Muscle of leg (tissue), 11 donors: ENCODE measurements around the gene PSMF1. TPM values are rescaled to one million over a fixed set of nuclear protein-coding genes. Genes with fewer than 3 reads are reported as not detected.

Source experiments
- DNase-seq: peaks from one replicate; pipeline ENCODE4 v3.0.0; 2013
- H3K27ac ChIP-seq: one replicate; pipeline ENCODE4 v1.5.1; 2013; ENCODE audit warnings: mild to moderate bottlenecking, low read length, control low read depth
- H3K27me3 ChIP-seq: one replicate; pipeline ENCODE4 v1.6.1; 2013; ENCODE audit warnings: low read length; ENCODE audit not compliant: control insufficient read depth, insufficient read depth
- H3K36me3 ChIP-seq: one replicate; pipeline ENCODE4 v1.6.1; 2013; ENCODE audit warnings: low read length; ENCODE audit not compliant: control insufficient read depth, insufficient read depth
- H3K4me1 ChIP-seq: one replicate; pipeline ENCODE4 v1.6.1; 2013; ENCODE audit warnings: low read length; ENCODE audit not compliant: control insufficient read depth, insufficient read depth
- H3K4me3 ChIP-seq: one replicate; pipeline ENCODE4 v1.5.1; 2013; ENCODE audit warnings: low read length, control low read depth
- H3K9me3 ChIP-seq: replicated peaks from 2 replicates; pipeline ENCODE4 v1.6.1; 2013; ENCODE audit warnings: low read depth, low read length; ENCODE audit not compliant: control insufficient read depth
- WGBS: methylation state at CpG from one replicate; pipeline ENCODE4 v1.1.5; 2013; ENCODE audit warnings: missing lambda C conversion rate; ENCODE audit not compliant: insufficient coverage; 5-methylcytosine and 5-hydroxymethylcytosine counted together
- polyA plus RNA-seq, 8 donors: library from polyadenylated mRNA; unstranded; fragments of 120-200 nt; gene quantifications; one replicate each; pipeline versions ENCODE4 v1.2.1 to v1.2.3, GENCODE V29; 2013; ENCODE audit warnings: inconsistent platforms in 1 of 8, low replicate concordance in 1 of 8; ENCODE audit not compliant: insufficient read length in 8 of 8, insufficient read depth in 1 of 8
- total RNA-seq: library from RNA; stranded (reverse); fragments of 120-200 nt; gene quantifications from one replicate; pipeline ENCODE4 v1.2.4, GENCODE V29; 2013

The PSMF1 gene
- total and polyA plus RNA-seq, 9 donors, result 25.3 to 117 (median 98.9) TPM

DNA sequence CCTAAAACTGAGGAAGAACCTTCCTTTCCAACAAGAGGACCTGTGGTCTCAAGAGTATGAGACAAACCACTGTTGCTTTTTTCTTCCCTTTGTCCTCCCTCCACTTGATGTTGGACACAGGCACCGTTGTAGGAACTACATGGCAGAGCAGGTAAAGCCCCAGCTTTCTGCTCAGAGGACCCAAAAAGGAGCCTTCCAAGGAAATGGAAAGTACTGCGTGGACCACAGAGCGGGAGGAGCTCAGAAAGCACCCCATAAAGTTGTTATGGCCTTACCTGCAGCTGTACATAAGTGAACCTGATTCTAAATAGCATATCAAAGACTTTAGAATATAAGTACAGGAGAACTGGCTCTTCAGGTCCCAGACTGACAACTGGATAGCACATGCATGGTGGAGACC is 36.9 kb downstream of the PSMF1 start:
- Histone ChIP-seq H3K4me1 (no peaks in the 10 kb centered on the region), H3K4me3 (no peak overlapping the region), H3K27me3 (no peaks in the 10 kb centered on the region), H3K27ac (no peak overlapping the region), H3K36me3 (peaks cover 36% of the 10 kb centered on the region), H3K9me3 (no peaks in the 10 kb centered on the region)
- WGBS, result 100% methylated on average over 1 of the region's 3 CpGs
- DNase-seq, result no peak

GRCh38 chr20:1160496-1160895 is 42.1 kb downstream of the PSMF1 start:
- Histone ChIP-seq H3K9me3 (no peaks in the 10 kb centered on the region), H3K27ac (no peak overlapping the region), H3K27me3 (no peaks in the 10 kb centered on the region), H3K36me3 (peaks cover 62% of the 10 kb centered on the region), H3K4me1 (no peaks in the 10 kb centered on the region), H3K4me3 (no peak overlapping the region)
- 92% methylated on average over 7 of the region's 10 CpGs for WGBS
- no peak for DNase-seq

DNA sequence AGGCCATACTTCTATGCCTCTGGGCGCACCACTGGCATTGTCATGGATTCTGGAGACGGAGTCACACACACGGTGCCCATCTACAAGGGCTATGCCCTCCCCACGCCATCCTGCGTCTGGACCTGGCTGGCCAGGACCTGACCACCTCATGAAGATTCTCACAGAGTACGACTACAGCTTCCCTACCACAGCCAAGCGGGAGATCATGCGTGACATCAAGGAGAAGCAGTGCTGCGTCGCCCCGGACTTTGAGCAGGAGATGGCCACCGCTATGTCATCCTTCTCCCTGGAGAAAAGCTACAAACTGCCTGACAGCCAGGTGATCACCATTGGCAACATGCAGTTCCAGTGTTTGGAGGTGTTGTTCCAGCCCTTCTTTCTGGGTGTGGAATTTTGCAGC is 42.6 kb downstream of the PSMF1 start:
- no peaks in the 10 kb centered on the region for H3K4me1 ChIP-seq
- no peak for DNase-seq
- no peaks in the 10 kb centered on the region for H3K9me3 ChIP-seq
- H3K4me3 ChIP-seq, result no peak overlapping the region
- no peaks in the 10 kb centered on the region for H3K27me3 ChIP-seq
- H3K27ac ChIP-seq, result no peak overlapping the region
- WGBS, result 100% methylated on average over 9 of the region's 12 CpGs
- peaks cover 65% of the 10 kb centered on the region for H3K36me3 ChIP-seq

- Histone ChIP-seq H3K36me3 (peaks cover 72% of the 10 kb centered on the region), H3K27ac (no peak overlapping the region)
- 100% methylated on average over 2 of the region's 6 CpGs for WGBS
Observed at GRCh38 chr20:1163105-1163504, 44.7 kb downstream of the PSMF1 start.

GRCh38 chr20:1163653-1164052 is 45.3 kb downstream of the PSMF1 start:
- DNase-seq, result no peak
- H3K27me3 ChIP-seq, result no peaks in the 10 kb centered on the region
- H3K36me3 ChIP-seq, result peaks cover 75% of the 10 kb centered on the region
- H3K27ac ChIP-seq, result no peak overlapping the region
- no peak overlapping the region for H3K4me3 ChIP-seq
- no peaks in the 10 kb centered on the region for H3K9me3 ChIP-seq
- 100% methylated on average over 1 of the region's 2 CpGs for WGBS
- no peaks in the 10 kb centered on the region for H3K4me1 ChIP-seq

More at GRCh38 chr20:1163105-1163504, 44.7 kb downstream of the PSMF1 start:
- H3K4me1 ChIP-seq, result no peaks in the 10 kb centered on the region
- DNase-seq, result no peak
- H3K4me3 ChIP-seq, result no peak overlapping the region
- H3K27me3 ChIP-seq, result no peaks in the 10 kb centered on the region
- no peaks in the 10 kb centered on the region for H3K9me3 ChIP-seq

DNA sequence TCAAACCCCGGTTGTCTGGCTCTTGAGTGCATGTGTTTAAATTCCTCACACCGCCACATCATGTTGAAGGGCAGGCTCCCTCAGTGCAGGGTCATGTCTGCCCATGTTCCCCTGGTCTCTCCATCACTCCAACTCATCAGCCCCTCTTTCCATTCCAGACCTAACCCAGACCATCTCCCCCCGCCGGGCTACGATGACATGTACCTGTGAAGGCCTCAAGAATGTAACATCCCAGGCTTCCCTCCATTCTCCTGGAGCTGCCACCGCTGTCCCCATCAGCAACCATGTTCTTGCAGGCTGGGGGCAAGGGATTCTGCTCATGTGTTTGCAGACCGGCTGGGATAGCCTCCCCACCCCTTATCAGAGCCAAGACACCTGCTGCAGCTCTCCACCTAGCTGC is 46.5 kb downstream of the PSMF1 start:
- H3K27ac ChIP-seq, result no peak overlapping the region
- no peak overlapping the region for H3K4me3 ChIP-seq
- 94% methylated on average over 7 of the region's 7 CpGs for WGBS
- no peaks in the 10 kb centered on the region for H3K27me3 ChIP-seq
- H3K4me1 ChIP-seq, result no peaks in the 10 kb centered on the region
- H3K36me3 ChIP-seq, result peaks cover 81% of the 10 kb centered on the region
- DNase-seq, result no peak
- no peaks in the 10 kb centered on the region for H3K9me3 ChIP-seq

- Histone ChIP-seq H3K4me1 (no peaks in the 10 kb centered on the region), H3K27me3 (no peaks in the 10 kb centered on the region), H3K4me3 (no peak overlapping the region), H3K36me3 (peaks cover 81% of the 10 kb centered on the region), H3K9me3 (no peaks in the 10 kb centered on the region), H3K27ac (no peak overlapping the region)
- DNase-seq, result no peak
- WGBS, result 83% methylated on average over 1 of the region's 1 CpG
Observed at GRCh38 chr20:1165521-1165920, 47.1 kb downstream of the PSMF1 start.

DNA sequence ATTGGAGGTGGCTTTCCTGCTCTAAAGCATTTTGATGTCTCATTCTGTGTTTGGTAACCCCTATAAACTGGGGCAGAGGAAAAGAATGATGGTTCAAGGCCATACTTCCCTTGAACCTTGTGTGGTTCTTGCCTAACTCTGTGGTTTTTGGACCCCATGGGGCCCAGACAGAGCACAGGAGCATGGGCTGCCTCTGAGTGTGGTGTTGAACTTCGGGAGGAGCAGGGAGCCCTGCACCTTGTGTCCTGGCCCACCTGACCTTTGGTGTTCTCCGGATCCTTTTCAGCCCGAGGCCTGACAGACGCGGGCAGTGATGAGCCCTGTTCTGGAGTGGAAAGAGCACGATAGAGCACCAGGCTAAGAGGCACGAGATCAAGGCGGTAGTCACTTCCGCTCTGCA is 47.5 kb downstream of the PSMF1 start:
- 100% methylated on average over 6 of the region's 9 CpGs for WGBS
- no peak overlapping the region for H3K4me3 ChIP-seq
- no peaks in the 10 kb centered on the region for H3K4me1 ChIP-seq
- no peaks in the 10 kb centered on the region for H3K27me3 ChIP-seq
- no peak overlapping the region for H3K27ac ChIP-seq
- H3K9me3 ChIP-seq, result no peaks in the 10 kb centered on the region
- no peak for DNase-seq
- peaks cover 81% of the 10 kb centered on the region for H3K36me3 ChIP-seq

GRCh38 chr20:1166948-1167720 is 48.7 kb downstream of the PSMF1 start:
- no peak overlapping the region for H3K27ac ChIP-seq
- H3K36me3 ChIP-seq, result peaks cover 80% of the 10 kb centered on the region
- no peaks in the 10 kb centered on the region for H3K4me1 ChIP-seq
- no peak for DNase-seq
- H3K4me3 ChIP-seq, result no peak overlapping the region
- whole genome bisulfite sequencing, result no CpG with 5 or more reads among the region's 1 CpG
- no peaks in the 10 kb centered on the region for H3K9me3 ChIP-seq
- no peaks in the 10 kb centered on the region for H3K27me3 ChIP-seq

DNA sequence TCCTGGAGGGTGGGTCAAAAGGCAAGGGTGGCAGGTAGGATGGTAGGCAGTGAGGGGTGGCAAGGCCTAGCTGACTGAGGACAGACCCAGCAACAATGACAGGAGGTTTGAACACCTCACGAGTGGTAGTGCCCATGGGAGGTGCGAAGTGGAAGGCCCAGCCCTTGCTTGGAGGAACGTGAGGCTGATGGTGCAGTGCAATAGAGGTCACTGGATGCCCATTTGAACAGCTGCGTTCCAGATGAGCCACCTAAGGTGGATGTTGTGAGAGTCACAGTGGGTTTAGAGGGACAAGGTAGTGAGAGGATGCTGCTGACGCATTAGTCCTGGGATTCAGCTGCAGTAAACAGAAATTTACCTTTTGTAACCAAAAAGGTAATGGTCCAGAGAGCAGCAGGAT is 50.8 kb downstream of the PSMF1 start:
- Histone ChIP-seq H3K36me3 (peaks cover 73% of the 10 kb centered on the region), H3K4me3 (no peak overlapping the region), H3K9me3 (no peaks in the 10 kb centered on the region), H3K4me1 (no peaks in the 10 kb centered on the region), H3K27ac (no peak overlapping the region), H3K27me3 (no peaks in the 10 kb centered on the region)
- DNase-seq, result no peak
- WGBS, result 97% methylated on average over 5 of the region's 5 CpGs
